Subcutaneous abdominal adipose tissue (tissue), 5 donors: ENCODE measurements around the gene SPAG9.

Experiments used
- H3K27ac ChIP-seq: one replicate; pipeline ENCODE4 v1.7.0; 2013; ENCODE audit warnings: low read depth, mild to moderate bottlenecking, inconsistent platforms, low read length, moderate library complexity
- H3K27me3 ChIP-seq, 5 donors: one replicate each; pipeline ENCODE4 v1.7.0; 2013; ENCODE audit warnings: low read length in 5 of 5, inconsistent platforms in 1 of 5; ENCODE audit not compliant: control insufficient read depth in 5 of 5, insufficient read depth in 4 of 5
- H3K36me3 ChIP-seq, 5 donors: one replicate each; pipeline ENCODE4 v1.7.0; 2013; ENCODE audit warnings: low read length in 5 of 5; ENCODE audit not compliant: control insufficient read depth in 5 of 5, insufficient read depth in 5 of 5
- H3K4me1 ChIP-seq, 5 donors: one replicate each; pipeline ENCODE4 v1.7.0; 2013; ENCODE audit warnings: low read length in 5 of 5, mild to moderate bottlenecking in 3 of 5, moderate library complexity in 1 of 5; ENCODE audit not compliant: control insufficient read depth in 5 of 5, insufficient read depth in 5 of 5
- H3K4me3 ChIP-seq, 5 donors: one replicate each; pipeline ENCODE4 v1.7.0; 2013; ENCODE audit warnings: low read length in 5 of 5, low read depth in 1 of 5
- H3K9ac ChIP-seq, 5 donors: one replicate each; pipeline ENCODE4 v1.7.0; 2013; ENCODE audit warnings: low read length in 5 of 5, mild to moderate bottlenecking in 4 of 5, moderate library complexity in 3 of 5
- H3K9me3 ChIP-seq, 5 donors: one replicate each; pipeline ENCODE4 v1.7.0; 2013; ENCODE audit warnings: low read length in 5 of 5; ENCODE audit not compliant: control insufficient read depth in 5 of 5
- donor health status: healthy.
- donor health status: healthy.
- donor health status: healthy.
- donor health status: healthy.
- donor health status: healthy.

Gene SPAG9

GRCh38 chr17:50957600-50958575, 162.8 kb downstream of the SPAG9 start:
- Histone ChIP-seq H3K4me3 (no peak overlapping the region), H3K9ac (no peak overlapping the region), H3K27me3 (peaks cover 0 to 3% (median 0%) of the 10 kb centered on the region in 5 donors), H3K4me1 (peaks cover 3 to 30% (median 26%) of the 10 kb centered on the region in 5 donors), H3K36me3 (peaks cover 0 to 27% (median 15%) of the 10 kb centered on the region in 5 donors), H3K27ac (no peak overlapping the region), H3K9me3 (no peaks in the 10 kb centered on the region)

- Histone ChIP-seq H3K4me3 (no peak overlapping the region), H3K27ac (no peak overlapping the region), H3K4me1 (peaks cover 3 to 30% (median 21%) of the 10 kb centered on the region in 5 donors), H3K27me3 (peaks cover 0 to 3% (median 0%) of the 10 kb centered on the region in 5 donors), H3K9me3 (no peaks in the 10 kb centered on the region), H3K9ac (no peak overlapping the region), H3K36me3 (peaks cover 0 to 27% (median 15%) of the 10 kb centered on the region in 5 donors)
Observed at GRCh38 chr17:50956750-50957523, 163.7 kb downstream of the SPAG9 start.

- H3K36me3 ChIP-seq: peaks cover 0 to 23% (median 10%) of the 10 kb centered on the region in 5 donors
- no peaks in the 10 kb centered on the region for H3K9me3 ChIP-seq
- H3K4me1 ChIP-seq: peaks cover 3 to 30% (median 21%) of the 10 kb centered on the region in 5 donors
- no peak overlapping the region for H3K9ac ChIP-seq
- H3K27me3 ChIP-seq: peaks cover 0 to 3% (median 0%) of the 10 kb centered on the region in 5 donors
- H3K27ac ChIP-seq: no peak overlapping the region
- no peak overlapping the region for H3K4me3 ChIP-seq
Observed at GRCh38 chr17:50956409-50956749, 164.3 kb downstream of the SPAG9 start.

- Histone ChIP-seq H3K4me1 (peaks cover 5 to 32% (median 24%) of the 10 kb centered on the region in 5 donors), H3K9ac (no peak overlapping the region), H3K36me3 (peaks cover 0 to 17% (median 9%) of the 10 kb centered on the region in 5 donors), H3K4me3 (no peak overlapping the region), H3K9me3 (no peaks in the 10 kb centered on the region), H3K27me3 (peaks cover 0 to 3% (median 0%) of the 10 kb centered on the region in 5 donors), H3K27ac (no peak overlapping the region)
Observed at GRCh38 chr17:50955667-50956120, 165.0 kb downstream of the SPAG9 start.

GRCh38 chr17:50955160-50955559, 165.5 kb downstream of the SPAG9 start:
- Histone ChIP-seq H3K9ac (no peak overlapping the region), H3K27ac (no peak overlapping the region), H3K9me3 (no peaks in the 10 kb centered on the region), H3K4me1 (peaks cover 5 to 38% (median 30%) of the 10 kb centered on the region in 5 donors), H3K36me3 (peaks cover 0 to 15% (median 5%) of the 10 kb centered on the region in 5 donors), H3K27me3 (peaks cover 0 to 3% (median 0%) of the 10 kb centered on the region in 5 donors), H3K4me3 (no peak overlapping the region)

GRCh38 chr17:50954641-50955121, 166.0 kb downstream of the SPAG9 start:
- H3K4me1 ChIP-seq: peaks cover 8 to 43% (median 34%) of the 10 kb centered on the region in 5 donors
- H3K9me3 ChIP-seq: no peaks in the 10 kb centered on the region
- no peak overlapping the region for H3K27ac ChIP-seq
- H3K27me3 ChIP-seq: peaks cover 0 to 3% (median 0%) of the 10 kb centered on the region in 5 donors
- no peak overlapping the region for H3K4me3 ChIP-seq
- H3K9ac ChIP-seq: no peak overlapping the region
- H3K36me3 ChIP-seq: peaks cover 0 to 13% (median 5%) of the 10 kb centered on the region in 5 donors

GRCh38 chr17:50953831-50954601, 166.7 kb downstream of the SPAG9 start:
- Histone ChIP-seq H3K4me1 (peaks cover 9 to 48% (median 41%) of the 10 kb centered on the region in 5 donors), H3K27me3 (peaks cover 0 to 3% (median 0%) of the 10 kb centered on the region in 5 donors), H3K27ac (no peak overlapping the region), H3K36me3 (peaks cover 0 to 8% (median 3%) of the 10 kb centered on the region in 5 donors), H3K4me3 (peak overlapping the region in 1 of 5 donors; percentile 14), H3K9ac (no peak overlapping the region), H3K9me3 (no peaks in the 10 kb centered on the region)

- Histone ChIP-seq H3K27me3 (peaks cover 0 to 3% (median 0%) of the 10 kb centered on the region in 5 donors), H3K27ac (no peak overlapping the region), H3K36me3 (peaks cover 0 to 4% (median 3%) of the 10 kb centered on the region in 5 donors), H3K4me3 (no peak overlapping the region), H3K9ac (no peak overlapping the region), H3K9me3 (no peaks in the 10 kb centered on the region), H3K4me1 (peaks cover 9 to 49% (median 46%) of the 10 kb centered on the region in 5 donors)
Observed at GRCh38 chr17:50953518-50953830, 167.2 kb downstream of the SPAG9 start.

- peaks cover 9 to 54% (median 52%) of the 10 kb centered on the region in 5 donors for H3K4me1 ChIP-seq
- H3K27me3 ChIP-seq: peaks cover 0 to 3% (median 0%) of the 10 kb centered on the region in 5 donors
- no peak overlapping the region for H3K27ac ChIP-seq
- H3K9ac ChIP-seq: no peak overlapping the region
- no peak overlapping the region for H3K4me3 ChIP-seq
- no peaks in the 10 kb centered on the region for H3K36me3 ChIP-seq
- no peaks in the 10 kb centered on the region for H3K9me3 ChIP-seq
Observed at GRCh38 chr17:50952889-50953288, 167.8 kb downstream of the SPAG9 start.
